Measurements from ENCODE around the gene CKLF.
A peak's percentile ranks its signal among the peaks of the same experiment; 100 is the strongest.

CKLF gene

DNA sequence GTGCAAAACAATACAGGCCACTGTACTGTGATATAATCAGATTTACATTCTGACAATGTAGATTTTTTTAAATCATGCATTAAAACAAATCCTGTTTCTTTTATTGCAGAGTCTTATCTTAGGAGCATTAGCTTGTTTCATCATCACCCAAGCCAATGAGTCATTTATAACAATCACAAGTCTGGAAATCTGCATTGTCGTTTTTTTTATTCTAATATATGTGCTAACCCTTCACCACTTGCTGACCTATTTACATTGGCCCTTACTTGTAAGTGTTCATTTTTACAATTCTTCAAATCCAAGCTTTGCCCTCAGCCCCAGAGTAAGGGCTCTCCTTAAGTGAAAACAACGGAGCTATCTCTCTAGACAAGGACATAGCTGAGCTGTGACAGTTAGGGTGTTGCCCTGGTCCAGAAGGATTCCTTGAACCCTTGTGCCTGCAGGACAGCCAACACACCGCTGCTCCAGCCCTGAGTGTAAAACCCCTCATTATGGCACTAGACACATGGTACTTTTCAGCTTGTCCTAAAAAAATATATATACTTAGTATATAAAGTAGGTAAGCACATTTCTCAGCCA is 17.5 kb downstream of the CKLF start:
- Histone ChIP-seq H3K9me3 (ENCODE audit: insufficient read depth, low read depth, low read length) (no peaks in the 10 kb centered on the region), H2AFZ (ENCODE audit: insufficient read depth, low read length, poor library complexity) (no peak overlapping the region)

DNA sequence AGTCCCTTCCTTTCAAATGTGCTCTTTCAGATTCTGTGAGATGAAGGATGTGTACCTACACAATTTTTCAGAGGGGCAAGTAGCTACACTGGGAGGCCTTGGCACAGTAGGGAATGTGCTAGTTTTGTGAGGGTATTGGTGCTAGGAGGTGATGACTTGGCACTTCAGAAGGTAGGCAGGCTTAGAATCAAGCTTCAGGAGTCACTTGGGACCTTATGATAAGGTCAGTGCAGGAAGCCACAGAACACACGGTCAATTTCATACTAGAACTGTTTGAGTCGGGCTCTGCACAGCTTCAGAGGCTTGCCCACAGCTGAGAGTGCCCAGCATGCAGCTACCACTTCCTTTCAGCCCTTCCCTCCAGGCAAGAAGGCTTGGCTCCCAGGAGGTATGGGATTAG is 20.0 kb downstream of the CKLF start:
- H4K8ac ChIP-seq (ENCODE audit: low read depth, low read length): no peak overlapping the region
- H3K79me1 ChIP-seq (ENCODE audit: low read length): no peaks in the 10 kb centered on the region
- no peak overlapping the region for H3K9ac ChIP-seq (ENCODE audit: low read length)
- no peak overlapping the region for H3K4me2 ChIP-seq (ENCODE audit: low read length)
- no peak overlapping the region for H2AFZ ChIP-seq (ENCODE audit: insufficient read depth, low read length, poor library complexity)
- H2BK12ac ChIP-seq (ENCODE audit: low read length): no peak overlapping the region
- H3K4ac ChIP-seq (ENCODE audit: low read depth, low read length): no peak overlapping the region
- no peaks in the 10 kb centered on the region for H3K79me2 ChIP-seq (ENCODE audit: control insufficient read depth, insufficient read depth, low read length, poor library complexity)
- H3K27me3 ChIP-seq (ENCODE audit: insufficient read depth, low read length): no peaks in the 10 kb centered on the region
- no peak overlapping the region for H3K4me3 ChIP-seq (ENCODE audit: low read depth, low read length)
- WGBS (ENCODE audit: extremely low coverage, insufficient coverage, insufficient read length): no CpG with 5 or more reads among the region's 2 CpGs
- no peak overlapping the region for H3K23ac ChIP-seq (ENCODE audit: low read length)
- H3K14ac ChIP-seq (ENCODE audit: low read length): no peak overlapping the region
- H3K9me3 ChIP-seq (ENCODE audit: insufficient read depth, low read depth, low read length): no peaks in the 10 kb centered on the region
- no peaks in the 10 kb centered on the region for H3K4me1 ChIP-seq (ENCODE audit: control insufficient read depth in 1 of 2, insufficient read depth in 2 of 2, low read length in 2 of 2)
- H3K27ac ChIP-seq (ENCODE audit: low read depth, low read length): no peak overlapping the region
- no peak overlapping the region for H2BK120ac ChIP-seq (ENCODE audit: insufficient read depth, low read length, poor library complexity)
- no peak overlapping the region for H2BK5ac ChIP-seq (ENCODE audit: low read depth, low read length, poor library complexity)
- no peak overlapping the region for H4K12ac ChIP-seq (ENCODE audit: low read depth, low read length)
- DNase-seq: no peak
- H3K18ac ChIP-seq (ENCODE audit: low read length): no peak overlapping the region
- H3K36me3 ChIP-seq (ENCODE audit: control insufficient read depth in 1 of 2, insufficient read depth in 2 of 2, low read length in 2 of 2): no peaks in the 10 kb centered on the region
- no peak overlapping the region for H2AK5ac ChIP-seq (ENCODE audit: low read length)
- H4K91ac ChIP-seq (ENCODE audit: low read depth, low read length): no peak overlapping the region

More for the DNA sequence above, 17.5 kb downstream of the CKLF start:
- Histone ChIP-seq H3K4me3 (ENCODE audit: low read depth, low read length) (no peak overlapping the region), H3K18ac (ENCODE audit: low read length) (no peak overlapping the region), H4K8ac (ENCODE audit: low read depth, low read length) (no peak overlapping the region), H4K91ac (ENCODE audit: low read depth, low read length) (no peak overlapping the region), H4K12ac (ENCODE audit: low read depth, low read length) (no peak overlapping the region), H3K14ac (ENCODE audit: low read length) (no peak overlapping the region), H3K4me1 (ENCODE audit: control insufficient read depth in 1 of 2, insufficient read depth in 2 of 2, low read length in 2 of 2) (peaks cover 0 to under 1% of the 10 kb centered on the region in 2 experiments), H2BK5ac (ENCODE audit: low read depth, low read length, poor library complexity) (no peak overlapping the region), H3K79me2 (ENCODE audit: control insufficient read depth, insufficient read depth, low read length, poor library complexity) (no peaks in the 10 kb centered on the region), H3K23ac (ENCODE audit: low read length) (no peak overlapping the region), H3K79me1 (ENCODE audit: low read length) (no peaks in the 10 kb centered on the region), H3K9ac (ENCODE audit: low read length) (no peak overlapping the region), H3K4me2 (ENCODE audit: low read length) (no peak overlapping the region), H2AK5ac (ENCODE audit: low read length) (no peak overlapping the region), H2BK120ac (ENCODE audit: insufficient read depth, low read length, poor library complexity) (no peak overlapping the region), H3K27ac (ENCODE audit: low read depth, low read length) (no peak overlapping the region), H2BK12ac (ENCODE audit: low read length) (no peak overlapping the region), H3K27me3 (ENCODE audit: insufficient read depth, low read length) (no peaks in the 10 kb centered on the region), H3K36me3 (ENCODE audit: control insufficient read depth in 1 of 2, insufficient read depth in 2 of 2, low read length in 2 of 2) (peaks cover 6 to 8% of the 10 kb centered on the region in 2 experiments), H3K4ac (ENCODE audit: low read depth, low read length) (no peak overlapping the region)
- peak; percentile 69 to 84 for DNase-seq
- WGBS (ENCODE audit: extremely low coverage, insufficient coverage, insufficient read length): no CpG with 5 or more reads among the region's 3 CpGs

- Histone ChIP-seq H3K18ac (ENCODE audit: low read length) (no peak overlapping the region), H2AK5ac (ENCODE audit: low read length) (no peak overlapping the region), H3K4me2 (ENCODE audit: low read length) (no peak overlapping the region), H4K91ac (ENCODE audit: low read depth, low read length) (no peak overlapping the region), H3K27ac (ENCODE audit: low read depth, low read length) (no peak overlapping the region), H4K8ac (ENCODE audit: low read depth, low read length) (no peak overlapping the region), H3K4ac (ENCODE audit: low read depth, low read length) (no peak overlapping the region), H3K79me2 (ENCODE audit: control insufficient read depth, insufficient read depth, low read length, poor library complexity) (no peaks in the 10 kb centered on the region), H3K27me3 (ENCODE audit: insufficient read depth, low read length) (peaks cover 2% of the 10 kb centered on the region), H3K4me3 (ENCODE audit: low read depth, low read length) (no peak overlapping the region), H3K79me1 (ENCODE audit: low read length) (no peaks in the 10 kb centered on the region), H3K9me3 (ENCODE audit: insufficient read depth, low read depth, low read length) (no peaks in the 10 kb centered on the region), H4K12ac (ENCODE audit: low read depth, low read length) (no peak overlapping the region), H2BK12ac (ENCODE audit: low read length) (no peak overlapping the region), H3K4me1 (ENCODE audit: control insufficient read depth in 1 of 2, insufficient read depth in 2 of 2, low read length in 2 of 2) (no peaks in the 10 kb centered on the region), H3K23ac (ENCODE audit: low read length) (no peak overlapping the region), H3K9ac (ENCODE audit: low read length) (no peak overlapping the region), H3K14ac (ENCODE audit: low read length) (no peak overlapping the region), H3K36me3 (ENCODE audit: control insufficient read depth in 1 of 2, insufficient read depth in 2 of 2, low read length in 2 of 2) (no peaks in the 10 kb centered on the region), H2BK5ac (ENCODE audit: low read depth, low read length, poor library complexity) (no peak overlapping the region), H2BK120ac (ENCODE audit: insufficient read depth, low read length, poor library complexity) (no peak overlapping the region), H2AFZ (ENCODE audit: insufficient read depth, low read length, poor library complexity) (no peak overlapping the region)
- no peak for DNase-seq
- no CpG with 5 or more reads among the region's 1 CpG for WGBS (ENCODE audit: extremely low coverage, insufficient coverage, insufficient read length)
Measured at GRCh38 chr16:66574081-66574480, 21.7 kb downstream of the CKLF start.

DNA sequence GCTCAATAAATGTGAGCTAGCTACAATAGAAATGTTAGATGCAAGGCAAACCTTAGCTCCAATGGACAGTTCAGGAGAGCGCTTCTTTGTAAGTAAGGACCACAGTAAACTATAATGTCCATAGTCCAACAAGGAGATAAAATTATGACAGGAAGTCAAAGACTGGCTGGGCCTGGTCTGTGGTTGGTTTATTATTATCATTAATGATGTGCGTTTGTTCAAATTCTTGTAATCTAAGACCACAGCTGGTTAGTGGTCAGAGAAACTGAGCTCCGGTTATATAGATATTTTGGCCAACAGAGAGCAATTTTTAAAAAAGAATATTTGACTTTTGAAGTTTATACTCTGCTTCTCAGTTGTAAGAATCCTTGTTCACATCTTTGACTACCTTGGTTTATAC is 22.2 kb downstream of the CKLF start:
- H3K27ac ChIP-seq (ENCODE audit: low read depth, low read length): no peak overlapping the region
- no peak overlapping the region for H2BK5ac ChIP-seq (ENCODE audit: low read depth, low read length, poor library complexity)
- no peaks in the 10 kb centered on the region for H3K36me3 ChIP-seq (ENCODE audit: control insufficient read depth in 1 of 2, insufficient read depth in 2 of 2, low read length in 2 of 2)
- no CpG with 5 or more reads among the region's 3 CpGs for WGBS (ENCODE audit: extremely low coverage, insufficient coverage, insufficient read length)
- no peak overlapping the region for H3K4me2 ChIP-seq (ENCODE audit: low read length)
- no peak overlapping the region for H3K4ac ChIP-seq (ENCODE audit: low read depth, low read length)
- no peak for DNase-seq
- H2BK12ac ChIP-seq (ENCODE audit: low read length): no peak overlapping the region
- H2AK5ac ChIP-seq (ENCODE audit: low read length): no peak overlapping the region
- H3K4me3 ChIP-seq (ENCODE audit: low read depth, low read length): no peak overlapping the region
- H4K12ac ChIP-seq (ENCODE audit: low read depth, low read length): no peak overlapping the region
- H3K9me3 ChIP-seq (ENCODE audit: insufficient read depth, low read depth, low read length): no peaks in the 10 kb centered on the region
- no peaks in the 10 kb centered on the region for H3K79me1 ChIP-seq (ENCODE audit: low read length)
- no peak overlapping the region for H4K8ac ChIP-seq (ENCODE audit: low read depth, low read length)
- no peaks in the 10 kb centered on the region for H3K4me1 ChIP-seq (ENCODE audit: control insufficient read depth in 1 of 2, insufficient read depth in 2 of 2, low read length in 2 of 2)
- H3K9ac ChIP-seq (ENCODE audit: low read length): no peak overlapping the region
- no peak overlapping the region for H3K14ac ChIP-seq (ENCODE audit: low read length)
- no peak overlapping the region for H3K18ac ChIP-seq (ENCODE audit: low read length)
- no peak overlapping the region for H4K91ac ChIP-seq (ENCODE audit: low read depth, low read length)
- H2BK120ac ChIP-seq (ENCODE audit: insufficient read depth, low read length, poor library complexity): no peak overlapping the region
- H3K23ac ChIP-seq (ENCODE audit: low read length): no peak overlapping the region
- H3K27me3 ChIP-seq (ENCODE audit: insufficient read depth, low read length): peaks cover 2% of the 10 kb centered on the region
- H3K79me2 ChIP-seq (ENCODE audit: control insufficient read depth, insufficient read depth, low read length, poor library complexity): no peaks in the 10 kb centered on the region
- H2AFZ ChIP-seq (ENCODE audit: insufficient read depth, low read length, poor library complexity): no peak overlapping the region
